ENCODE measurements around the gene CDH22.

DNA sequence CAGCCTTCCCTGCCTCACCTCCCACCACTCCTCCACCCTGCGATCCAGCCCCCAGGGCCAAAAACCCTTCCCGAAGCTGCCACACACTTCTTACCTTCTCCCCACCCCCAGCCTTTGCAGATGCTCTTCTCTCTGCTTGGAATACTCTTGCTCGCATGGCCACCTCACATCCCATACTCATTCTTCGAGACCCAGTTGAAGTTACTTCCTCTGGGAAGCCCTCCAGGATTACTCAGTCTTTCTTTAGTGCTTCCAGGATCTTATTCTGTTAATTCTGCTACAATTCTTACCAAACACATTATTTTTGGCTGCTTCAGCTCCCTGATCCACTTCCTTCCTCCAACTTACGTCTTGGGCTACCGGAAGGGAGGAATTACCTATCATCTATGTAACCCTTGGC, 135.8 kb downstream of the CDH22 start:
- TF ChIP-seq, protein P1, sequence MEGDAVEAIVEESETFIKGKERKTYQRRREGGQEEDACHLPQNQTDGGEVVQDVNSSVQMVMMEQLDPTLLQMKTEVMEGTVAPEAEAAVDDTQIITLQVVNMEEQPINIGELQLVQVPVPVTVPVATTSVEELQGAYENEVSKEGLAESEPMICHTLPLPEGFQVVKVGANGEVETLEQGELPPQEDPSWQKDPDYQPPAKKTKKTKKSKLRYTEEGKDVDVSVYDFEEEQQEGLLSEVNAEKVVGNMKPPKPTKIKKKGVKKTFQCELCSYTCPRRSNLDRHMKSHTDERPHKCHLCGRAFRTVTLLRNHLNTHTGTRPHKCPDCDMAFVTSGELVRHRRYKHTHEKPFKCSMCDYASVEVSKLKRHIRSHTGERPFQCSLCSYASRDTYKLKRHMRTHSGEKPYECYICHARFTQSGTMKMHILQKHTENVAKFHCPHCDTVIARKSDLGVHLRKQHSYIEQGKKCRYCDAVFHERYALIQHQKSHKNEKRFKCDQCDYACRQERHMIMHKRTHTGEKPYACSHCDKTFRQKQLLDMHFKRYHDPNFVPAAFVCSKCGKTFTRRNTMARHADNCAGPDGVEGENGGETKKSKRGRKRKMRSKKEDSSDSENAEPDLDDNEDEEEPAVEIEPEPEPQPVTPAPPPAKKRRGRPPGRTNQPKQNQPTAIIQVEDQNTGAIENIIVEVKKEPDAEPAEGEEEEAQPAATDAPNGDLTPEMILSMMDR (IDR thresholded peaks at IDR 0.05; ENCODE audit: low read depth, low read length): no peak
- no peak for TF ChIP-seq EZH2phosphoT487 (IDR thresholded peaks at IDR 0.05; ENCODE audit: low read depth)
